SK-N-SH treated with all-trans-retinoic acid at 6 μM for 48 hours (cell line): ENCODE measurements around the gene AKT1S1.

Experiments
- ARNTL ChIP-seq: fragments of 450-650 bp; formaldehyde crosslinking; IDR thresholded peaks from 2 replicates; pipeline ENCODE4 v1.5.0; 2020; ENCODE audit warnings: low read depth, mild to moderate bottlenecking, moderate library complexity, borderline replicate concordance
- CREB5 ChIP-seq: fragments of 250-450 bp; sonication (Bioruptor Pico); IDR thresholded peaks from 2 replicates; pipeline ENCODE4 v1.5.1; 2020; ENCODE audit warnings: low read depth, mild to moderate bottlenecking, moderate library complexity
- CSDC2 ChIP-seq: fragments of 250-450 bp; sonication (Bioruptor Pico); IDR thresholded peaks from 2 replicates; pipeline ENCODE4 v1.5.0; 2020; ENCODE audit warnings: mild to moderate bottlenecking, moderate library complexity
- ESRRG ChIP-seq: fragments of 250-450 bp; sonication (Bioruptor Pico); IDR thresholded peaks from 2 replicates; pipeline ENCODE4 v1.6.1; 2021; ENCODE audit warnings: mild to moderate bottlenecking
- GLIS3 ChIP-seq: fragments of 250-450 bp; sonication (Bioruptor Pico); IDR thresholded peaks from 2 replicates; pipeline ENCODE4 v1.5.0; 2020; ENCODE audit warnings: mild to moderate bottlenecking, moderate library complexity
- OSR1 ChIP-seq: fragments of 250-450 bp; sonication (Bioruptor Pico); IDR thresholded peaks from 2 replicates; pipeline ENCODE4 v1.8.0; 2022; ENCODE audit warnings: moderate library complexity, mild to moderate bottlenecking, inconsistent platforms
- PATZ1 ChIP-seq: fragments of 250-450 bp; sonication (Bioruptor Pico); IDR thresholded peaks from 2 replicates; pipeline ENCODE4 v1.8.0; 2020; ENCODE audit warnings: mild to moderate bottlenecking, moderate library complexity, borderline replicate concordance
- RARB ChIP-seq: fragments of 250-450 bp; sonication (Bioruptor Pico); IDR thresholded peaks from 2 replicates; pipeline ENCODE4 v1.8.0; 2021; ENCODE audit warnings: mild to moderate bottlenecking, moderate library complexity
- TOX ChIP-seq: fragments of 250-450 bp; sonication (Bioruptor Pico); IDR thresholded peaks from 2 replicates; pipeline ENCODE4 v1.8.0; 2021; ENCODE audit warnings: mild to moderate bottlenecking, moderate library complexity, borderline replicate concordance
- ZC3H10 ChIP-seq: fragments of 250-450 bp; sonication (Bioruptor Pico); IDR thresholded peaks from 2 replicates; pipeline ENCODE4 v1.5.1; 2021; ENCODE audit warnings: mild to moderate bottlenecking, moderate library complexity
- ZFP3 ChIP-seq: fragments of 250-450 bp; sonication (Bioruptor Pico); IDR thresholded peaks from 2 replicates; pipeline ENCODE4 v1.5.0; 2020; ENCODE audit warnings: mild to moderate bottlenecking, moderate library complexity
- ZNF8 ChIP-seq: fragments of 450-650 bp; formaldehyde crosslinking; IDR thresholded peaks from 2 replicates; pipeline ENCODE4 v1.5.0; 2020; ENCODE audit warnings: mild to moderate bottlenecking, moderate library complexity

- no peak for TF ChIP-seq CREB5 (CRISPR knock-in tag)
- no peak for TF ChIP-seq ZFP3 (CRISPR knock-in tag)
- TF ChIP-seq GLIS3 (CRISPR knock-in tag) = no peak
- no peak for TF ChIP-seq ZC3H10
- TF ChIP-seq ZNF8 (CRISPR knock-in tag) = no peak
- TF ChIP-seq TOX (CRISPR knock-in tag) = no peak
- no peak for TF ChIP-seq RARB
- TF ChIP-seq CSDC2 (CRISPR knock-in tag) = no peak
- no peak for TF ChIP-seq ESRRG
- no peak for TF ChIP-seq ARNTL (CRISPR knock-in tag)
- no peak for TF ChIP-seq PATZ1 (CRISPR knock-in tag)
- no peak for TF ChIP-seq OSR1 (CRISPR knock-in tag)
These were observed 3.2 kb upstream of the AKT1S1 start for GRCh38 chr19:49880162-49880869.
